Omental fat pad (tissue), 4 donors: ENCODE results near the gene PGAP1. TPM values are rescaled to one million over a fixed set of nuclear protein-coding genes. Genes with fewer than 3 reads are reported as not detected.

Experiments used
- ATAC-seq: fragments of 150-250 bp; one replicate; pipeline ENCODE4 v1.9.1; 2016; ENCODE audit warnings: mild to moderate bottlenecking, moderate library complexity; ENCODE audit not compliant: low FRiP score
- DNase-seq: peaks from one replicate; pipeline ENCODE4 v3.0.0-alpha.2; 2019; ENCODE audit warnings: low spot score
- total RNA-seq, 4 donors: library from RNA; depleted of rRNA; stranded (reverse); fragments of >200 nt; gene quantifications; one replicate each; pipeline ENCODE4 v1.1.0, GENCODE V29; 2016
- TF ChIP-seq, protein P1 (sequence below), 3 donors: fragments of 450-650 bp; IDR thresholded peaks; one replicate each; pipeline ENCODE4 v1.5.1; 2016 to 2017; ENCODE audit warnings: antibody characterized with exemption in 3 of 3, mild to moderate bottlenecking in 3 of 3, moderate library complexity in 2 of 3

PGAP1 gene
- total RNA-seq, 4 donors from 2014 or later: 7.9 to 87.5 (median 10.8) TPM

- no peak for DNase-seq
- no peak for ATAC-seq
- TF ChIP-seq, protein P1, sequence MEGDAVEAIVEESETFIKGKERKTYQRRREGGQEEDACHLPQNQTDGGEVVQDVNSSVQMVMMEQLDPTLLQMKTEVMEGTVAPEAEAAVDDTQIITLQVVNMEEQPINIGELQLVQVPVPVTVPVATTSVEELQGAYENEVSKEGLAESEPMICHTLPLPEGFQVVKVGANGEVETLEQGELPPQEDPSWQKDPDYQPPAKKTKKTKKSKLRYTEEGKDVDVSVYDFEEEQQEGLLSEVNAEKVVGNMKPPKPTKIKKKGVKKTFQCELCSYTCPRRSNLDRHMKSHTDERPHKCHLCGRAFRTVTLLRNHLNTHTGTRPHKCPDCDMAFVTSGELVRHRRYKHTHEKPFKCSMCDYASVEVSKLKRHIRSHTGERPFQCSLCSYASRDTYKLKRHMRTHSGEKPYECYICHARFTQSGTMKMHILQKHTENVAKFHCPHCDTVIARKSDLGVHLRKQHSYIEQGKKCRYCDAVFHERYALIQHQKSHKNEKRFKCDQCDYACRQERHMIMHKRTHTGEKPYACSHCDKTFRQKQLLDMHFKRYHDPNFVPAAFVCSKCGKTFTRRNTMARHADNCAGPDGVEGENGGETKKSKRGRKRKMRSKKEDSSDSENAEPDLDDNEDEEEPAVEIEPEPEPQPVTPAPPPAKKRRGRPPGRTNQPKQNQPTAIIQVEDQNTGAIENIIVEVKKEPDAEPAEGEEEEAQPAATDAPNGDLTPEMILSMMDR (IDR thresholded peaks at IDR 0.05): no peak
Observed at GRCh38 chr2:196952936-196953335, 26.4 kb upstream of the PGAP1 start.

GRCh38 chr2:196951973-196952372, 25.5 kb upstream of the PGAP1 start:
- DNase-seq (no peak), ATAC-seq (no peak)
- TF ChIP-seq, protein P1 (IDR thresholded peaks at IDR 0.05): no peak

DNA sequence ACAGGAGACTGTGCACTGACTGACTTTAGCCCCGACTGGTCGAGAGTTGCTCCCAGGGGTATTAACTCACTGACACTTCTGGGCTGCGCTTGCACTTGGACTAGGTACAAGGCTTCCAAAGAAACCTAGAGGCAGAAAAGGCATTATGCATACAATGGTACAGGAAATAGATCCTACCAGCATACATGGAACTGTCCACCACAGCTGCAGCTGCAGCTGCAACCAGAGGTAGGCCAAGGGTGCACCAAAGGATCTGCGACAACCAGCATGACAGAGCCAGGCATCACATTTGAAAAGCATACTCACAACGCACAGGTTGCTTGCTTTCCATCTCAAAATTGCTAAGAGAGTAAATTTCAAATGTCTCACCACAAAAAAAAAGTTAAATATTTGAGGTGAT, 22.6 kb upstream of the PGAP1 start:
- TF ChIP-seq, protein P1 (IDR thresholded peaks at IDR 0.05): no peak
- no peak for DNase-seq
- ATAC-seq: no peak

- no peak for DNase-seq
- TF ChIP-seq, protein P1 (IDR thresholded peaks at IDR 0.05): no peak
- ATAC-seq: no peak
Observed at GRCh38 chr2:196944570-196944969, 18.1 kb upstream of the PGAP1 start.

DNA sequence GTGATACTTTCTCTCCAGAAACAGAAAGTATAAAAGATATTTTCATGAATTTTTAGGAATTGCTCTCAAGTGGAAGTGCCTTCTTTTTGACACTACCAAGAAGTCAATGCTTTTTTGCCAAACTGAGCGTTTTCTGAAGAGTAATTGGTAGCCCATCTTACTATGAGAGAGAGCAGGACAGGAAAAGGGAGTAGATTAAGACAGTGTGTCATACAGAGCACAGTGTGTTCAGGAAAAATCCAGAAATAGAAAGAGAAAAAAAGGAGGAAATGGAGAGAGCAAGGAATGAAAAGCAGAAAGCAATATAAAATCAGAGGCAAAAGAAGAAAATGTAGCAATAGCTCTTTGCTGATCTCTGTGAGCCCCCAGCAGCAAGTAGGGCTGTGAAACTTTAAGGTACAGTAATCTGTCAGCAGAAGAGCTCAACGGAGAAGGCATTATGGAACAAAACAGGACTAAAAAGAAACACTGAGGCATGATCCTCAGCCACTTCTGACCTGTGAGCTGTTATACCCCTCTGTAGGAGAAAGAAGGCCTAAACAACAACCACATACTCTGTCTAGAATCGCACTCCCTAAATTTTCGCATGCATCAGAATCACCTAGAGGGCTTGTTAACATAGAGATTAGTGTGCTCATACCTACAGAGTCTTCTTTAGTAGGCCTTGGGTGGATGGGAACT, 15.0 kb upstream of the PGAP1 start:
- DNase-seq (no peak), ATAC-seq (no peak)
- TF ChIP-seq, protein P1 (IDR thresholded peaks at IDR 0.05): no peak

DNA sequence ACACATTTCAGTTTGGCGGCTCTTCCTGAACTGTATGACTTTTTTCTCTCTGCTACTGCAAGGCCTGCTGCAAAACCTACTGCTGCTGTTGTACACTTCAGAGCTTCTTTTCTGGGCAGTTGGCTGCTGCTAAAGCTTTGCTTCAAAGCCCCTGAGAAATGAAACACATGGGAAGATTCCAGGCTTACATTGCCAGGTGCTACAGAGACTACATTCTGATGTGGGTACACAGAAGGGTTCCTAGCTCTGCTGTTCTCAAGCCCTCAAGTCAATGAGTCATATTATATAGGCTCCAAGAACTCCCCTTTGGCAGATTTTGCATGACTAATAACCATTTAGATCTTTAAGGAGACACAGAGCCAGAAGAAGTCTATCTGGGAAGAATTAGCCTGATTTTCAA, 12.9 kb upstream of the PGAP1 start:
- ATAC-seq: no peak
- DNase-seq: no peak
- TF ChIP-seq, protein P1 (IDR thresholded peaks at IDR 0.05): no peak

- no peak for DNase-seq
- ATAC-seq: no peak
- TF ChIP-seq, protein P1 (IDR thresholded peaks at IDR 0.05): no peak
Observed at GRCh38 chr2:196935432-196935831, 8.9 kb upstream of the PGAP1 start.
